A549 (cell line): ENCODE data around the gene ARPC2. TPM values are rescaled to one million over a fixed set of nuclear protein-coding genes. Genes with fewer than 3 reads are reported as not detected.

Source experiments
- ATAC-seq, 2 experiments: fragments of 200-7000 bp in 1 of 2; fragments of >200 bp in 1 of 2; cut with Nextera tagmentation in 1 of 2; cut with Tn5 transposase in 1 of 2; 3 replicates each; pipeline versions ENCODE4 v1.8.0 to v1.9.1; 2018 to 2020; ENCODE audit warnings: mild to moderate bottlenecking in 1 of 2, moderate library complexity in 1 of 2
- CTCF ChIA-PET: fragments of 300-600 bp; sonication (Branson Sonifier 250); formaldehyde crosslinking; extraction: SDS; loops from one replicate; lab custom pipeline; 2021; ENCODE audit warnings: antibody characterized with exemption, inconsistent platforms; lab: Yijun Ruan, JAX
- POLR2A ChIA-PET: fragments of 350-600 bp; formaldehyde crosslinking; extraction: SDS; loops from one replicate; lab custom pipeline; 2021; ENCODE audit warnings: antibody characterized with exemption, inconsistent platforms; lab: Yijun Ruan, JAX
- DNase-seq, 2 experiments: peaks; one replicate each; pipeline versions ENCODE4 v3.0.0 to v3.0.0-alpha.2; 2011 to 2016; ENCODE audit warnings: low read depth in 1 of 2, low spot score in 1 of 2
- FAIRE-seq: peaks from 2 replicates; lab custom pipeline; 2011; peaks lifted over from hg19 to GRCh38; lab: Jason Lieb, UNC
- H3K27ac ChIP-seq, 2 experiments: fragments of >200 bp; sonication (Bioruptor Twin); formaldehyde crosslinking; 3 replicates each; pipeline ENCODE4 v1.5.1; 2016 to 2017
- H3K4me1 ChIP-seq: fragments of >200 bp; sonication (Bioruptor Twin); formaldehyde crosslinking; 3 replicates; pipeline ENCODE4 v1.6.1; 2016
- H3K4me2 ChIP-seq: fragments of >200 bp; sonication (Bioruptor Twin); formaldehyde crosslinking; 3 replicates; pipeline ENCODE4 v1.6.1; 2016
- H3K4me3 ChIP-seq: fragments of >200 bp; sonication (Bioruptor Twin); formaldehyde crosslinking; 3 replicates; pipeline ENCODE4 v1.5.1; 2016
- H3K9me3 ChIP-seq: fragments of >200 bp; sonication (Bioruptor Twin); formaldehyde crosslinking; 3 replicates; pipeline ENCODE4 v1.6.1; 2016
- CHD2 ChIP-seq: fragments of 150-350 bp; IDR thresholded peaks from 2 replicates; pipeline ENCODE4 v1.6.1; 2014; ENCODE audit warnings: low read length; ENCODE audit not compliant: partially characterized antibody
- CTCF ChIP-seq: fragments of >200 bp; sonication (Bioruptor Twin); formaldehyde crosslinking; IDR thresholded peaks from 3 replicates; pipeline ENCODE4 v1.5.1; 2016
- FOSL2 ChIP-seq, 2 experiments: fragments of 450-650 bp in 1 of 2; fragments of >200 bp in 1 of 2; sonication (Bioruptor Twin) in 1 of 2; formaldehyde crosslinking; IDR thresholded peaks; 2 replicates each; pipeline versions ENCODE4 v1.5.0 to v1.6.1; 2016 to 2020; ENCODE audit warnings: mild to moderate bottlenecking in 1 of 2, moderate library complexity in 1 of 2
- GATA3 ChIP-seq: IDR thresholded peaks from 2 replicates; pipeline ENCODE4 v1.6.1; 2012; ENCODE audit warnings: borderline replicate concordance
- HES2 ChIP-seq: fragments of >200 bp; sonication (Bioruptor Twin); formaldehyde crosslinking; IDR thresholded peaks from 2 replicates; pipeline ENCODE4 v1.6.1; 2016
- JUN ChIP-seq, 2 experiments: fragments of >200 bp; sonication (Bioruptor Twin); formaldehyde crosslinking; IDR thresholded peaks; 2 replicates in 1 of 2; 3 replicates in 1 of 2; pipeline ENCODE4 v1.6.1; 2016 to 2017
- NFE2L2 ChIP-seq: fragments of 150-350 bp; conservative IDR thresholded peaks from 2 replicates; pipeline ENCODE4 v1.6.1; 2014; ENCODE audit warnings: low read length
- NR3C1 ChIP-seq: fragments of >200 bp; sonication (Bioruptor Twin); formaldehyde crosslinking; IDR thresholded peaks from 3 replicates; pipeline ENCODE4 v1.6.1; 2017
- POLR2A ChIP-seq: IDR thresholded peaks from 2 replicates; pipeline ENCODE4 v1.6.1; 2012; ENCODE audit warnings: mild to moderate bottlenecking, low read length
- POLR2AphosphoS2 ChIP-seq: conservative IDR thresholded peaks from 2 replicates; pipeline ENCODE4 v1.6.1; 2012; ENCODE audit warnings: low read length, improper control_type of control experiment, inconsistent platforms
- RAD21 ChIP-seq, 2 experiments: fragments of >200 bp in 1 of 2; sonication (Bioruptor Twin) in 1 of 2; formaldehyde crosslinking in 1 of 2; IDR thresholded peaks in 1 of 2; conservative IDR thresholded peaks in 1 of 2; 2 replicates in 1 of 2; 3 replicates in 1 of 2; pipeline ENCODE4 v1.6.1; 2012 to 2018; ENCODE audit warnings: inconsistent platforms in 1 of 2
- RFX5 ChIP-seq: fragments of 450-650 bp; IDR thresholded peaks from 2 replicates; pipeline ENCODE4 v1.7.1; 2014; ENCODE audit warnings: antibody characterized with exemption, mild to moderate bottlenecking, moderate library complexity
- TP53 ChIP-seq: fragments of 250-450 bp; sonication (Bioruptor Pico); IDR thresholded peaks from 2 replicates; pipeline ENCODE4 v1.5.0; 2021; ENCODE audit warnings: mild to moderate bottlenecking, moderate library complexity
- ZSCAN20 ChIP-seq: fragments of 250-450 bp; sonication (Bioruptor Pico); IDR thresholded peaks from 2 replicates; pipeline ENCODE4 v1.8.0; 2022; ENCODE audit warnings: mild to moderate bottlenecking, moderate library complexity
- WGBS: methylation state at CpG from one replicate; pipeline ENCODE4 v1.1.6; 2017; ENCODE audit errors: missing lambda C conversion rate; 5-methylcytosine and 5-hydroxymethylcytosine counted together
- polyA plus RNA-seq, 4 experiments: library from polyadenylated mRNA; depleted of rRNA in 3 of 4; stranded (reverse); fragments of >200 nt; fragmentation: RNase III in 1 of 4; extraction: RNeasy Plus Mini Kit Qiagen cat#74134 plus additional on column Dnase treatment in 1 of 4; gene quantifications; 2 replicates in 3 of 4; 3 replicates in 1 of 4; pipeline ENCODE4 v1.2.3, GENCODE V29; 2011 to 2017

ARPC2 gene
- polyA plus RNA-seq, 2 of the 4 experiments (the other 2 are of a cell fraction) = 263 to 374 TPM

- no peaks in the 10 kb centered on the region for H3K4me1 ChIP-seq
- H3K4me2 ChIP-seq = no peak overlapping the region
- no peak for ATAC-seq
- no peak for FAIRE-seq
- no peak overlapping the region for H3K27ac ChIP-seq
- ChIA-PET CTCF (interaction anchor here (0.6 to 2.1 kb wide), 11 partner anchors 9 to 720 kb away, joined by 3 to 8 read pairs (median 3); no protein-coding TSS in a partner anchor), POLR2A (no interaction called here)
- no peak for DNase-seq
- no peak overlapping the region for H3K4me3 ChIP-seq
- no peak for TF ChIP-seq JUN (IDR thresholded peaks at IDR 0.05)
- TF ChIP-seq POLR2AphosphoS2 = no peak
- TF ChIP-seq NFE2L2 = no peak
- TF ChIP-seq RAD21 (conservative IDR thresholded peaks at IDR 0.05 in 1 of 2, IDR thresholded peaks at IDR 0.05 in 1 of 2) = no peak
- TF ChIP-seq RFX5 = no peak
- TF ChIP-seq CHD2 = no peak
- TF ChIP-seq POLR2A = no peak
- no peak for TF ChIP-seq TP53 (CRISPR knock-in tag)
- TF ChIP-seq HES2 = no peak
- no peak for TF ChIP-seq GATA3
- TF ChIP-seq CTCF = no peak
- no peaks in the 10 kb centered on the region for H3K9me3 ChIP-seq
- 93% methylated on average over 13 of the region's 13 CpGs for WGBS
These were observed 39.8 kb downstream of the ARPC2 start for GRCh38 chr2:218256612-218257350.

GRCh38 chr2:218257390-218257981, 40.5 kb downstream of the ARPC2 start:
- H3K4me3 ChIP-seq = no peak overlapping the region
- 94% methylated on average over 8 of the region's 8 CpGs for WGBS
- DNase-seq (peak in 1 of 2 experiments; percentile 50), ATAC-seq (peak in 1 of 2 experiments; percentile 37; a peak in 3 of 6 replicates), FAIRE-seq (no peak)
- ChIA-PET POLR2A (no interaction called here), CTCF (interaction anchor here (0.7 to 2.1 kb wide), 9 partner anchors 9 to 72 kb away, joined by 3 to 8 read pairs (median 5); no protein-coding TSS in a partner anchor)
- TF ChIP-seq FOSL2 (IDR thresholded peaks at IDR 0.05) (no peak), FOSL2 (CRISPR knock-in tag; IDR thresholded peaks at IDR 0.05) (no peak), CTCF (peak; percentile 43)
- no peaks in the 10 kb centered on the region for H3K4me1 ChIP-seq
- H3K27ac ChIP-seq = no peak overlapping the region
- H3K4me2 ChIP-seq = no peak overlapping the region
- no peaks in the 10 kb centered on the region for H3K9me3 ChIP-seq

- CTCF ChIA-PET = interaction anchor here (0.5 to 2.1 kb wide), 7 partner anchors 9 to 261 kb away, joined by 3 to 8 read pairs (median 4); partner anchors contain the start of gene CATIP
- FAIRE-seq (no peak), DNase-seq (no peak), ATAC-seq (peak; percentile 15 to 35; a peak in 5 of 6 replicates)
- no peaks in the 10 kb centered on the region for H3K4me1 ChIP-seq
- H3K4me3 ChIP-seq = no peak overlapping the region
- WGBS = 76% methylated on average over 15 of the region's 15 CpGs
- no peak overlapping the region for H3K4me2 ChIP-seq
- TF ChIP-seq ZSCAN20 (no peak), RAD21 (conservative IDR thresholded peaks at IDR 0.05 in 1 of 2, IDR thresholded peaks at IDR 0.05 in 1 of 2) (no peak), NR3C1 (no peak)
- no peak overlapping the region for H3K27ac ChIP-seq
- POLR2A ChIA-PET = interaction anchor here (0.6 to 1.0 kb wide), 2 partner anchors 11 kb away, joined by 3 read pairs; partner anchors contain the start of genes AAMP and PNKD
- no peaks in the 10 kb centered on the region for H3K9me3 ChIP-seq
These were observed 42.3 kb downstream of the ARPC2 start for GRCh38 chr2:218259099-218259961.
